Osteoblast (primary cell): ENCODE results near the gene ATP6V0E2. TPM values are rescaled to one million over a fixed set of nuclear protein-coding genes. Genes with fewer than 3 reads are reported as not detected.

Experiments
- DNase-seq: peaks from one replicate; pipeline ENCODE4 v3.0.0; 2011; ENCODE audit warnings: low spot score, mixed read lengths; ENCODE audit not compliant: insufficient read length; ENCODE audit errors: missing footprints
- H2AFZ ChIP-seq: 2 replicates; pipeline ENCODE4 v1.6.0; 2011; ENCODE audit warnings: mild to moderate bottlenecking, low read length
- H3K27ac ChIP-seq: 2 replicates; pipeline ENCODE4 v1.5.1; 2011; ENCODE audit warnings: mild to moderate bottlenecking, low read depth, low read length, moderate library complexity
- H3K27me3 ChIP-seq: 2 replicates; pipeline ENCODE4 v1.6.0; 2012; ENCODE audit warnings: mild to moderate bottlenecking, control low read depth, inconsistent platforms, low read length, moderate library complexity; ENCODE audit not compliant: insufficient read depth
- H3K36me3 ChIP-seq: 2 replicates; pipeline ENCODE4 v1.5.1; 2011; ENCODE audit warnings: mild to moderate bottlenecking, low read length, control low read depth, moderate library complexity; ENCODE audit not compliant: insufficient read depth
- H3K4me1 ChIP-seq: 2 replicates; pipeline ENCODE4 v1.5.1; 2011; ENCODE audit warnings: mild to moderate bottlenecking, low read length, control low read depth, moderate library complexity; ENCODE audit not compliant: insufficient read depth
- H3K4me2 ChIP-seq: 2 replicates; pipeline ENCODE4 v1.6.0; 2011; ENCODE audit warnings: mild to moderate bottlenecking, low read length; ENCODE audit not compliant: insufficient read depth
- H3K4me3 ChIP-seq: fragments of 200-600 bp; sonication (generic); 3 replicates; pipeline ENCODE4 v1.5.1; 2012; ENCODE audit warnings: mild to moderate bottlenecking, low read length, inconsistent platforms; ENCODE audit not compliant: insufficient read depth
- H3K79me2 ChIP-seq: 2 replicates; pipeline ENCODE4 v1.6.0; 2012; ENCODE audit warnings: mild to moderate bottlenecking, low read length, control low read depth, inconsistent platforms; ENCODE audit not compliant: insufficient read depth
- H3K9me3 ChIP-seq: 2 replicates; pipeline ENCODE4 v1.5.1; 2011; ENCODE audit warnings: low read depth, low read length, control low read depth
- H4K20me1 ChIP-seq: 2 replicates; pipeline ENCODE4 v1.6.0; 2012; ENCODE audit warnings: mild to moderate bottlenecking, low read length, control low read depth; ENCODE audit not compliant: insufficient read depth
- total RNA-seq: library from RNA; depleted of rRNA; stranded (reverse); fragments of >200 nt; gene quantifications from 2 replicates; pipeline ENCODE4 v1.2.3, GENCODE V29; 2012
- TF ChIP-seq, protein P1 (sequence below): IDR thresholded peaks from 2 replicates; pipeline ENCODE4 v1.5.1; 2011; ENCODE audit warnings: mild to moderate bottlenecking, low read depth, low read length, moderate library complexity; ENCODE audit errors: extremely low read depth

The ATP6V0E2 gene
- total RNA-seq, 1 donor: 27.9 TPM

DNA sequence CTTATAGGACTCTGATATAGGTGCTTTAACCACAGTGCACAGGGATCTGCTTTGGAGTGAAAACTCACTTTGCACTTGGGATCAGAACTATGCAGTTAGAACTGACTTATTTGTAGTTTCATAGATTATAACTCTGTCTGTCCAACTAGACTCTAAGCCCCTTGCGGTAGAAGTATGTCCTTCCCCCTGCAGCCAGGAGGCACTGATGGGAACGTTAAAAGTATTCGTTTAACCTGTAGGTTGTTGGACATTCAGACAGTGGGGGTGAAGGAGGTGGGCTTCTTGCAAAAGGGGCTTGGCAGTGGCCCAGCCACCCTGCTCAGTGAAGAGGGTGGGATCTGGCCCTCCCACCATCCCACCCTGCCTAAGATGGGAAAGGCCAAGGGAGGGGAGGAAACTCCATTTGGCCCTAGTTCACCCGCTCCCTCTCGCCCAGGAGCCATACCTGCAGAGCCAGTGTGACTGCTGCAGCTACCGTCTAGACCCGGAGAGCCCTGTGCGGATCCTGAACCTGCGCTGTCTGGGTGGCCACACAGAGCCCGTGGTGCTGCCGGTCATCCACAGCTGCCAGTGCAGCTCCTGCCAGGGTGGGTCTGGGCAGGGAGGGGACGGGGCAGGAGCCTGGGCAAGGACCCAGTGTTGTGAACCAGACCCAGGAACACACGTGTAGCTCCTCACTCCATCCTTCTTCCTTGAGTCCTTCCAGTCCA lies 41.3 kb upstream of the ATP6V0E2 start:
- TF ChIP-seq, protein P1, sequence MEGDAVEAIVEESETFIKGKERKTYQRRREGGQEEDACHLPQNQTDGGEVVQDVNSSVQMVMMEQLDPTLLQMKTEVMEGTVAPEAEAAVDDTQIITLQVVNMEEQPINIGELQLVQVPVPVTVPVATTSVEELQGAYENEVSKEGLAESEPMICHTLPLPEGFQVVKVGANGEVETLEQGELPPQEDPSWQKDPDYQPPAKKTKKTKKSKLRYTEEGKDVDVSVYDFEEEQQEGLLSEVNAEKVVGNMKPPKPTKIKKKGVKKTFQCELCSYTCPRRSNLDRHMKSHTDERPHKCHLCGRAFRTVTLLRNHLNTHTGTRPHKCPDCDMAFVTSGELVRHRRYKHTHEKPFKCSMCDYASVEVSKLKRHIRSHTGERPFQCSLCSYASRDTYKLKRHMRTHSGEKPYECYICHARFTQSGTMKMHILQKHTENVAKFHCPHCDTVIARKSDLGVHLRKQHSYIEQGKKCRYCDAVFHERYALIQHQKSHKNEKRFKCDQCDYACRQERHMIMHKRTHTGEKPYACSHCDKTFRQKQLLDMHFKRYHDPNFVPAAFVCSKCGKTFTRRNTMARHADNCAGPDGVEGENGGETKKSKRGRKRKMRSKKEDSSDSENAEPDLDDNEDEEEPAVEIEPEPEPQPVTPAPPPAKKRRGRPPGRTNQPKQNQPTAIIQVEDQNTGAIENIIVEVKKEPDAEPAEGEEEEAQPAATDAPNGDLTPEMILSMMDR: no peak
- Histone ChIP-seq H3K4me1 (no peaks in the 10 kb centered on the region), H3K4me2 (no peak overlapping the region), H3K4me3 (no peak overlapping the region), H4K20me1 (no peaks in the 10 kb centered on the region), H3K27ac (no peak overlapping the region), H3K9me3 (no peaks in the 10 kb centered on the region), H3K79me2 (no peaks in the 10 kb centered on the region), H3K36me3 (no peaks in the 10 kb centered on the region), H3K27me3 (no peaks in the 10 kb centered on the region), H2AFZ (no peak overlapping the region)
- peak; percentile 83 for DNase-seq

DNA sequence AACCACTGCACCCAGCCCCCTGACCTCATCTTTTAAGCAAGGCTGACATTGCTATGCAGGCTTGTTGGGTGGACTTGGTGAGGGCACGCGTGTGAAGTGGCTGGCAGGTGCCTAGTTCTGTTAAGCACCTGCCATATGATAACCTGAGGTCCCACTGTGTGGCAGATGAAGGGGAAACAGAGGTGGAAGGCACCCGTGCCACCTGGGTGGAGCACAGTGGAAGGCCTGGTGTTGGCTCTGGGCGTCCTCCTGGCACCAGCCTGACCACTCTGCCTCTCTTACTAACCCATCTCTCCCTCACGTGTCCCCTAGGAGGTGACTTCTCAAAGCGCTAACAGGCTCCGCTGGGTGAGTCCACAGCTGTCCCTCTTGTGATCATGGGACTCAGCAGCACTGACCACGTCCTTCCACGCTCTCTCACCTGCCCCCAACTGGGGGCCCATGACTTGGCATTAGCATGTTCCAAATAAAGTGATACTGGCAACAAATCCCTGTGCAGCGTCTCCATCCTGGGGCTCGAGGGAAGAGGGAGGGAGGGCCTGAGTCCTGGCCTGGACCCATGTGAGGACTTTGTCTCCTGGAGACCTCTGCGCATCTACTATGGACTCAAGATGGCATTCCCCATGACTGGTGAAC lies 40.2 kb upstream of the ATP6V0E2 start:
- H3K9me3 ChIP-seq: no peaks in the 10 kb centered on the region
- no peak overlapping the region for H3K4me3 ChIP-seq
- H3K27me3 ChIP-seq: no peaks in the 10 kb centered on the region
- H4K20me1 ChIP-seq: no peaks in the 10 kb centered on the region
- DNase-seq: no peak
- no peak overlapping the region for H3K27ac ChIP-seq
- no peaks in the 10 kb centered on the region for H3K36me3 ChIP-seq
- H3K4me2 ChIP-seq: no peak overlapping the region
- H2AFZ ChIP-seq: no peak overlapping the region
- H3K79me2 ChIP-seq: peaks cover under 1% of the 10 kb centered on the region
- no peaks in the 10 kb centered on the region for H3K4me1 ChIP-seq
- TF ChIP-seq, protein P1: no peak

DNA sequence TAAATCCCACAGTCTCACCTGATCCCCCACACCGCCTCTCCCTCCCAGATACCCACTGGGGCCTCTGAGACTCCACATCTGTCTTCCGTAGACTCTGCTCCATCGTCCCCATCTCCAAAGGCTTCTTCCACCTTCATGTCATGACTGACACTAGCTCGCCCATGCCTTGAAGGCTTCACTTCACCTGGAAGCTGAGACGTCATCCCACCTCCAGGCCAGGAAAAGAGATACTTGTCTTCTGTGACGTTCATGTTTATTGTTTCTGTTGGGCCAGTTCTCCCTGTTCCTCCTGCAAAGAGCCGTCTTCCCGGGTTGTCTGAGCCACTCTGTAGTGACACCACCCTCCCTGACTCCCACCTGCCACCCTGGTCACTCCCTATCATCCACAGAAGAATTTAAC lies 39.2 kb upstream of the ATP6V0E2 start:
- Histone ChIP-seq H2AFZ (no peak overlapping the region), H4K20me1 (peaks cover 2% of the 10 kb centered on the region), H3K27ac (no peak overlapping the region), H3K9me3 (no peaks in the 10 kb centered on the region), H3K4me3 (no peak overlapping the region), H3K79me2 (peaks cover 10% of the 10 kb centered on the region), H3K36me3 (no peaks in the 10 kb centered on the region), H3K4me2 (no peak overlapping the region), H3K4me1 (peaks cover 7% of the 10 kb centered on the region), H3K27me3 (no peaks in the 10 kb centered on the region)
- DNase-seq: no peak
- TF ChIP-seq, protein P1: no peak

DNA sequence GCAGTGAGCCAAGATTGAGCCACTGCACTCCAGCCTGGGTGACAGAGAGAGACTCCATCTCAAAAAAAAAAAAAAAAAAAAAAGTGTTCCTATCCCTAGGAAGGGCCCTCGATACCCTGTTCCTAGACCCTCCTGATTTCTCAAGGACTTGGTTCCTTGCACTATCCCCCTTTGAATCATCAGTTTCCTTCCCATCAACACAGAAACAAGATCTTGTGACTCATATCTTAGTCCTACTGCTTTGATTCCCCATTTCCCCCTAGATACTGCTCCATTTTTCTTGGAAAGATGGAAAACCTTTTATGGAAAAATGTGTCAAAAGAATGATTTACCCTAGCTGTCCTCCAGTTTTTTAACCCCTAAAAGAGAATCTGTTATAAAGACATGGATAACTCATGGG lies 37.3 kb upstream of the ATP6V0E2 start:
- Histone ChIP-seq H3K36me3 (no peaks in the 10 kb centered on the region), H3K27me3 (no peaks in the 10 kb centered on the region), H3K4me2 (no peak overlapping the region), H3K4me3 (no peak overlapping the region), H3K9me3 (no peaks in the 10 kb centered on the region), H3K27ac (no peak overlapping the region), H4K20me1 (peaks cover 11% of the 10 kb centered on the region), H3K4me1 (peaks cover 7% of the 10 kb centered on the region), H3K79me2 (peaks cover 15% of the 10 kb centered on the region), H2AFZ (no peak overlapping the region)
- TF ChIP-seq, protein P1: no peak
- DNase-seq: no peak
